Measurements from ENCODE around the gene PDE11A.

The PDE11A gene

GRCh38 chr2:177586154-177586553, 486.4 kb downstream of the PDE11A start:
- no peak overlapping the region for H3K4me3 ChIP-seq (ENCODE audit: extremely low read depth, insufficient read depth, low read length, poor library complexity, severe bottlenecking)
- no peaks in the 10 kb centered on the region for H3K36me3 ChIP-seq (ENCODE audit: control insufficient read depth, insufficient read depth, low read length)
- no peak overlapping the region for H3K27ac ChIP-seq (ENCODE audit: low read depth, low read length, severe bottlenecking)
- H3K4me1 ChIP-seq (ENCODE audit: control insufficient read depth, insufficient read depth, low read length, poor library complexity, severe bottlenecking) = no peaks in the 10 kb centered on the region
- no peaks in the 10 kb centered on the region for H3K9me3 ChIP-seq (ENCODE audit: control insufficient read depth, low read length)
- no CpG with 5 or more reads among the region's 1 CpG for WGBS, 2 experiments (ENCODE audit: insufficient coverage in 2 of 2)

GRCh38 chr2:177585234-177585863, 487.2 kb downstream of the PDE11A start:
- H3K27ac ChIP-seq (ENCODE audit: low read depth, low read length, severe bottlenecking) = no peak overlapping the region
- 86 to 96% methylated on average over 4 of the region's 5 CpGs for WGBS, 2 experiments (ENCODE audit: insufficient coverage in 2 of 2)
- no peaks in the 10 kb centered on the region for H3K4me1 ChIP-seq (ENCODE audit: control insufficient read depth, insufficient read depth, low read length, poor library complexity, severe bottlenecking)
- no peak overlapping the region for H3K4me3 ChIP-seq (ENCODE audit: extremely low read depth, insufficient read depth, low read length, poor library complexity, severe bottlenecking)
- H3K36me3 ChIP-seq (ENCODE audit: control insufficient read depth, insufficient read depth, low read length) = no peaks in the 10 kb centered on the region
- H3K9me3 ChIP-seq (ENCODE audit: control insufficient read depth, low read length) = no peaks in the 10 kb centered on the region

GRCh38 chr2:177584030-177584692, 488.4 kb downstream of the PDE11A start:
- H3K27ac ChIP-seq (ENCODE audit: low read depth, low read length, severe bottlenecking) = no peak overlapping the region
- no peaks in the 10 kb centered on the region for H3K9me3 ChIP-seq (ENCODE audit: control insufficient read depth, low read length)
- 86 to 100% methylated on average over 3 to 4 of the region's 6 CpGs for WGBS, 2 experiments (ENCODE audit: insufficient coverage in 2 of 2)
- no peaks in the 10 kb centered on the region for H3K4me1 ChIP-seq (ENCODE audit: control insufficient read depth, insufficient read depth, low read length, poor library complexity, severe bottlenecking)
- H3K4me3 ChIP-seq (ENCODE audit: extremely low read depth, insufficient read depth, low read length, poor library complexity, severe bottlenecking) = no peak overlapping the region
- no peaks in the 10 kb centered on the region for H3K36me3 ChIP-seq (ENCODE audit: control insufficient read depth, insufficient read depth, low read length)

- no peaks in the 10 kb centered on the region for H3K4me1 ChIP-seq (ENCODE audit: control insufficient read depth, insufficient read depth, low read length, poor library complexity, severe bottlenecking)
- no peaks in the 10 kb centered on the region for H3K36me3 ChIP-seq (ENCODE audit: control insufficient read depth, insufficient read depth, low read length)
- no peak overlapping the region for H3K27ac ChIP-seq (ENCODE audit: low read depth, low read length, severe bottlenecking)
- H3K4me3 ChIP-seq (ENCODE audit: extremely low read depth, insufficient read depth, low read length, poor library complexity, severe bottlenecking) = no peak overlapping the region
- WGBS, 2 experiments (ENCODE audit: insufficient coverage in 2 of 2) = 100% methylated on average over 1 of the region's 1 CpG
- H3K9me3 ChIP-seq (ENCODE audit: control insufficient read depth, low read length) = no peaks in the 10 kb centered on the region
These were observed 490.6 kb downstream of the PDE11A start for GRCh38 chr2:177582000-177582399.

GRCh38 chr2:177579486-177580036, 493.0 kb downstream of the PDE11A start:
- H3K4me1 ChIP-seq (ENCODE audit: control insufficient read depth, insufficient read depth, low read length, poor library complexity, severe bottlenecking) = no peaks in the 10 kb centered on the region
- no peak overlapping the region for H3K27ac ChIP-seq (ENCODE audit: low read depth, low read length, severe bottlenecking)
- no peaks in the 10 kb centered on the region for H3K36me3 ChIP-seq (ENCODE audit: control insufficient read depth, insufficient read depth, low read length)
- H3K4me3 ChIP-seq (ENCODE audit: extremely low read depth, insufficient read depth, low read length, poor library complexity, severe bottlenecking) = no peak overlapping the region
- no peaks in the 10 kb centered on the region for H3K9me3 ChIP-seq (ENCODE audit: control insufficient read depth, low read length)
- WGBS, 2 experiments (ENCODE audit: insufficient coverage in 2 of 2) = 80 to 93% methylated on average over 3 of the region's 3 CpGs

GRCh38 chr2:177578454-177578853, 494.1 kb downstream of the PDE11A start:
- Histone ChIP-seq H3K27ac (ENCODE audit: low read depth, low read length, severe bottlenecking) (no peak overlapping the region), H3K36me3 (ENCODE audit: control insufficient read depth, insufficient read depth, low read length) (no peaks in the 10 kb centered on the region), H3K4me3 (ENCODE audit: extremely low read depth, insufficient read depth, low read length, poor library complexity, severe bottlenecking) (no peak overlapping the region), H3K4me1 (ENCODE audit: control insufficient read depth, insufficient read depth, low read length, poor library complexity, severe bottlenecking) (no peaks in the 10 kb centered on the region), H3K9me3 (ENCODE audit: control insufficient read depth, low read length) (no peaks in the 10 kb centered on the region)
- WGBS, 2 experiments (ENCODE audit: insufficient coverage in 2 of 2) = no CpG with 5 or more reads among the region's 3 CpGs

GRCh38 chr2:177577075-177577474, 495.5 kb downstream of the PDE11A start:
- H3K36me3 ChIP-seq (ENCODE audit: control insufficient read depth, insufficient read depth, low read length) = no peaks in the 10 kb centered on the region
- WGBS, 2 experiments (ENCODE audit: insufficient coverage in 2 of 2) = 100% methylated on average over 1 of the region's 1 CpG; no CpG with 5 or more reads in 1 of the 2 experiments

GRCh38 chr2:177575358-177575757, 497.2 kb downstream of the PDE11A start:
- no peak overlapping the region for H3K4me3 ChIP-seq (ENCODE audit: extremely low read depth, insufficient read depth, low read length, poor library complexity, severe bottlenecking)
- no CpG with 5 or more reads among the region's 2 CpGs for WGBS, 2 experiments (ENCODE audit: insufficient coverage in 2 of 2)
- no peaks in the 10 kb centered on the region for H3K9me3 ChIP-seq (ENCODE audit: control insufficient read depth, low read length)
- H3K27ac ChIP-seq (ENCODE audit: low read depth, low read length, severe bottlenecking) = no peak overlapping the region
- H3K4me1 ChIP-seq (ENCODE audit: control insufficient read depth, insufficient read depth, low read length, poor library complexity, severe bottlenecking) = no peaks in the 10 kb centered on the region
- H3K36me3 ChIP-seq (ENCODE audit: control insufficient read depth, insufficient read depth, low read length) = no peaks in the 10 kb centered on the region

More at GRCh38 chr2:177577075-177577474, 495.5 kb downstream of the PDE11A start:
- H3K9me3 ChIP-seq (ENCODE audit: control insufficient read depth, low read length) = no peaks in the 10 kb centered on the region
- no peaks in the 10 kb centered on the region for H3K4me1 ChIP-seq (ENCODE audit: control insufficient read depth, insufficient read depth, low read length, poor library complexity, severe bottlenecking)
- H3K4me3 ChIP-seq (ENCODE audit: extremely low read depth, insufficient read depth, low read length, poor library complexity, severe bottlenecking) = no peak overlapping the region
- H3K27ac ChIP-seq (ENCODE audit: low read depth, low read length, severe bottlenecking) = no peak overlapping the region

- H3K4me1 ChIP-seq (ENCODE audit: control insufficient read depth, insufficient read depth, low read length, poor library complexity, severe bottlenecking) = no peaks in the 10 kb centered on the region
- H3K9me3 ChIP-seq (ENCODE audit: control insufficient read depth, low read length) = no peaks in the 10 kb centered on the region
- 82 to 90% methylated on average over 5 to 6 of the region's 7 CpGs for WGBS, 2 experiments (ENCODE audit: insufficient coverage in 2 of 2)
- no peak overlapping the region for H3K4me3 ChIP-seq (ENCODE audit: extremely low read depth, insufficient read depth, low read length, poor library complexity, severe bottlenecking)
- no peaks in the 10 kb centered on the region for H3K36me3 ChIP-seq (ENCODE audit: control insufficient read depth, insufficient read depth, low read length)
- no peak overlapping the region for H3K27ac ChIP-seq (ENCODE audit: low read depth, low read length, severe bottlenecking)
These were observed 498.2 kb downstream of the PDE11A start for GRCh38 chr2:177574356-177574755.

Data from mesodermal cell (in vitro differentiated cells).